Cortex of kidney (tissue), 1 donor: ENCODE results near the gene TAF6L.
"Not testable (repeated sequence)": the region's sequence is repeated elsewhere in the genome, so short reads cannot be mapped to it uniquely, and the experiment has no call there.

Experiments
- DNase-seq: peaks from one replicate; lab custom pipeline; 2025; lab: John Stamatoyannopoulos, UW

TAF6L gene, protein sequence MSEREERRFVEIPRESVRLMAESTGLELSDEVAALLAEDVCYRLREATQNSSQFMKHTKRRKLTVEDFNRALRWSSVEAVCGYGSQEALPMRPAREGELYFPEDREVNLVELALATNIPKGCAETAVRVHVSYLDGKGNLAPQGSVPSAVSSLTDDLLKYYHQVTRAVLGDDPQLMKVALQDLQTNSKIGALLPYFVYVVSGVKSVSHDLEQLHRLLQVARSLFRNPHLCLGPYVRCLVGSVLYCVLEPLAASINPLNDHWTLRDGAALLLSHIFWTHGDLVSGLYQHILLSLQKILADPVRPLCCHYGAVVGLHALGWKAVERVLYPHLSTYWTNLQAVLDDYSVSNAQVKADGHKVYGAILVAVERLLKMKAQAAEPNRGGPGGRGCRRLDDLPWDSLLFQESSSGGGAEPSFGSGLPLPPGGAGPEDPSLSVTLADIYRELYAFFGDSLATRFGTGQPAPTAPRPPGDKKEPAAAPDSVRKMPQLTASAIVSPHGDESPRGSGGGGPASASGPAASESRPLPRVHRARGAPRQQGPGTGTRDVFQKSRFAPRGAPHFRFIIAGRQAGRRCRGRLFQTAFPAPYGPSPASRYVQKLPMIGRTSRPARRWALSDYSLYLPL

DNA sequence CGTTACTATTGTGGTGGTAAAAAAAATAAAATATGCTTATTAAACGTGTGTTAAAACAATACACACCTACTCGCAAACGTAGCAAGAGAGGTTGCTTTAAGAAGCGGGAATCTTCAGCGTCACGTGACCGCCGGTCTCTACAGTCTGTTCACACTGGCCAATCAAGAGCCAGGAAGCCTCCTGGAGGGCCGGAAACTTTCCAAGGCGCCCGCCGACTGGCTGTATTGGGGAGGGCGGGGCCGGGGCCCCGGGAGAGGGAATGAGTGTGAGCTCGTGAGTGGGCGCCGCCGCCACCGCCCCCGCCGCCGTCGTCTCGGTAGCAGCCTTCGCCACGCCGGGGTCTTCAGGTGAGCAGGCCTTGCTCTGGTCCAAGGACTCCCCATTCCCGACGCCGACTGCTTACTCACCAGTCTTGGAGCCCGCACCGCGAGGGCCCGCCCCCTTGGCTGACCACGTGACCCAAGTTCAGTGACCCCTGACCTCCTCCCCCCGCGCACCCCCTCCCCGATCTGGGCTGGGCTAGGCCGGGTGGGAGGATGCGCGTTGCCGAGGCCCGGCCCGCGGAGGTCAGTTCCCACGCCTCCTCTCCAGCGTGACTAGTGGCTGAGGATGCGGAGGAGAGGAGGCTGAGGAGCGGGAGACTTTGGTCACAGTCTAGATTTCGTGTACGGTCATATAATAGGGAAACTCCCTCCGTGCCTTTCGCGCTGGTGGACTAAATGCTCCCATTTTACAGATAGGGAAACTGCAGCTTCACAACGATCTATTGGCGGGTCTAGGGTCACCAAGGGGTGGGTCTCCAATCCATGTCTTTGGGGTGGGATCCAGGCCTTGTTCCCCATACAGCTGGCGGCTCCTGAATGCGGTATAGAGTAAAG is at the start of gene TAF6L:
TAF6L (plus strand) TSS at position 253 of the 878 bp plus-strand sequence. CDS start 4,388 bp downstream, outside the sequence.
- no peak for DNase-seq

DNA sequence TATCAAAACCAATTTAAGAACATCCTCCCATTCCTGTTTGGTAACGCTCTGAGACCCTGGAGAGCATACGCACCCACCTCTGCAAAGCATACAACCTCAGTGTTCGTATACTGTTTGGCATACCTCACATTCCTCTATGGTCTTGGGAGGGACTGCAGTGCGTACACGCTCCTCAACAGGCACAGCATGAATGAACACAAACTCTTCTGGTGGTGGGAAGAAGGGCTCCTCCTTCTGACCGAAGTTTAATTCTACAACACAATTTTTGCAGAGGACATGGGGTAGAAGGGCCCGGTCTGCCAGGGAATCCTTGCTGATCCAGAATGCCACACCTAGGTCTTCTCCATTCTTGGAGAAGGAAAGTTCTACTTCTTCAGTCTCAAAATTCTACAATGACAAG is 49.2 kb upstream of the TAF6L start:
- no peak for DNase-seq

DNA sequence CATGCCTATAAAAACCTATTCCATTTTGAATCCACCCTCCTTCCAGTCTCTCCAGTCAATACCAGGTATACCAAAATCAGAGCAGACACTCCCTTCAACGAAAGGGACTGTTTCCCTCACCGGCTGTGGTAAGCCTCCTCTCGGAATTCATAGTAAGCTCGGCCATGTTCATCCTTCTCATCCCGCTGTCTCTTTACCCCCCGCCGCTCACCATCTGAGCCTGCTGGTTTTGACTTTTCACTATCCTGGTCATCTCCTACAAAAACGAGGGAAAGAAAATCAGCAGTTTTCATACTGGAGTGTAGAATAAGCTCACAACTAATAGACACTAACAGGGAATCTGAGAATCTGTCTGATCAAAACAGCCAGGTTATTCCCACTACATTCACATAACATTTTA is 47.0 kb upstream of the TAF6L start:
- no peak for DNase-seq

DNA sequence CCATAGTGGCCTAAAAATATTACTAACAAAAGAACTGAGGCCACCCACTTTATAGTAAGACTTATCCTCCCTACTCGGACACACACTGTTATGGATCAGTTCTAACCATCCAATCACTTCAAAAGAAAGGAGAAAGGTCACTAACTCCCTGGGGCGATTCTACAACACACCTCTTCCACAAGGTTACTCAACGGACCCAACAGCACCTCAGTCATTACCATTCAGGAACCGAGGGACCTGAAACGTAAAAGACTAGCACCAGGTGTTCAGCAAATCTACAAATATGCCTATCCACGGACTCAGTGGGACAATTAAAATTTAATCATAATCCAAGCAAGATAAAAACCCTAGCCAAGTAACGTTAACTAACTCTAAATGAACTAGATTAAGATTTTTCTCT is 45.5 kb upstream of the TAF6L start:
- DNase-seq = no peak

DNA sequence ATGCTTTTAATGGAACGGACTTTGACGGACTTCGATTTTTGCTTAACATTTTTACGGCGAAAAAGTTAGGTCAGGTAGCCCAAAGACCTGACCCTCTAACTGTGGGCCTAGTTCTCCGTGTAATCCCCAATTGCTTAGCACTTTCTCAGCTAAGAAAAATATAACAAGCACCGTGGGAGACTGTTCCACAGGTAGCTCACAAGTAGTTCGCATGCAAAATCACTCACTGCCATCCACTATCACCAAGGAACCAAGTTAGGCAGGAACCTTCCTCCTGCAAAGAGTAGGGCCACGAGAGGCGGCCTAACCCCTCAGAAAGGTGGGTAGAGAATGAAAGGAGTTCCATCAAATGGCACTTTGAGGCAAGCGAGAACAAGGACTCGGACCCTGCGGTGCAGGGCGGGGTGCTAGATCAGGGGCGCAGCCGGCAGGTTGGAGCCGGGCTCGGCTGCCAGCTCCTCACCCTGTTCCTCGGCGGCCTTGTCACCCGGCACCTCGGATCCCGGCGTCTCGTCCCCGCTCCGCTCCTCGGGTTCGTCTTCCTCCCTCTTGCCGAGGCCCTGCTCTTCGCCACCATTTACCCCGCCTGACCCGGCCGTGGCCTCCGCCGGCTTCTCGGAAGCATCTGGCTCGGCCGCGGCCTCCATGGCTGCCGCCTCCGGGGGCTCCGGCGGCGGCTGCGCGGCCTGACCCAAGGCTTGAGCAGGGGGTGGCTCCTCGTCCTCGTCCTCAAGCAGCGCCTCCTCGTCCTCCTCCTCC is 44.9 kb upstream of the TAF6L start:
- no peak for DNase-seq

DNA sequence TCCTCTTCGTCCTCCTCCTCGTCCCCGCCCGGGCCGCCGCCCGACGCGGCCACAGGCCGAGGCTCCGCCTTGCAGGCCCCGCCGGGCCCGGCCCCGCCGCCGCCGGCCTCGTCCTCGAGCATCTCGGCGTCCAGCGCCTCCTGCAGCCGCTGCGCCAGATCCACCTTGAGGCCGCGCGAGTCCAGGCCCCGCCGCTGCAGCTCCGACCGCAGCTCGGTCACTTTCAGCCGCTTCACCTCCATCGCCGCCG is 44.4 kb upstream of the TAF6L start:
- no peak for DNase-seq

DNA sequence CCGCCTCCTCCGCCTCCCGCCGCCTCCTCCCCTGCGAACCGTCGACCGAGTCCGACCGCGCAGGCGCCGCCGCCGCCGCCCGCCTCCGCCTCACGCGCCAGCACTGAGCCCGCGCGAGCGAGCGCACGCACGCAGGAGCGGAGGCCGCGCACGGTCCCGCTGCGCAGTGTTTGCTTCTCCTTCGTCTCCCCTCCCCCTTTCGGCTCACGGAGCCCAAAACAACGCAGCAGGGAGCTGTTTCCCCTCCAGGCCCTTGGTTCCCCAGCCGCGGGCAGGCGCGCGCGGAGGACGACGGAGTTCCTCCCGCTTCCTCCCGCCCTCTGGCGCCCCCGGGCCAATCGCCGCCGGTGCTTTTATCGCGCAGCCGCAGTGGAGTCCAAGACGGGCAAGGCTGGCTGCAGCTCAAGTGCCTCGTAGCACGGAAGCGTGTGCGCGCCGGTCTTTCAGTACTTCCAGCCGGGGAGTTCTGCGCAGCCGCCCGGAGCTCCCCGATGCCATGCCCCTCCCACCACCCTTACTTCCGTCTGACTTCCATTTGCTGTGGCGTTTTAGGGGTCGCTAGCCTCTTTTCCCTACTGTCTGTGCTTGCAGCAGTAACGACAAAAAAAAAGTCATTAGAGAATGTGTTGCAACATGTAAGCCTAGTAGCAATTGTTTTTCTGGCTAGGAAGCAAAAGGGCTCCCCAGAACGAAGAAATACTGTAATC is 43.9 kb upstream of the TAF6L start, which contains the start of gene HNRNPUL2:
HNRNPUL2 (minus strand) TSS at position 293 of the 707 bp plus-strand sequence. CDS start 301 bp downstream, outside the sequence.
- peak; percentile 96 for DNase-seq

DNA sequence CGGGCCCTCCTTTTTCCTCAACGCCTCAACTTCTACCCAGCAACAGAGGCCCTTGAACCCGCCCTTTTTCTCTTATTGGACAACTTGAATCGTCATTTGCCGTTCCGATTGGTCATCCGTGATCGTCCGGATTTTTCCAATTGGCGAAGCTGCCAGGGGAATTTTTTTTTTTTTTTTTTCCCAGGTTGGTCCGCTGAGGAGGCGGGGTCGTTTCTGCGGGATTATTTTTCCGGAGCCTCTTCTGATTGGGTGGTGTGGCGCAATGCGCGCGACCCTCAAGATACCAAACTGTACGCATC is 43.4 kb upstream of the TAF6L start:
- DNase-seq = no peak

DNA sequence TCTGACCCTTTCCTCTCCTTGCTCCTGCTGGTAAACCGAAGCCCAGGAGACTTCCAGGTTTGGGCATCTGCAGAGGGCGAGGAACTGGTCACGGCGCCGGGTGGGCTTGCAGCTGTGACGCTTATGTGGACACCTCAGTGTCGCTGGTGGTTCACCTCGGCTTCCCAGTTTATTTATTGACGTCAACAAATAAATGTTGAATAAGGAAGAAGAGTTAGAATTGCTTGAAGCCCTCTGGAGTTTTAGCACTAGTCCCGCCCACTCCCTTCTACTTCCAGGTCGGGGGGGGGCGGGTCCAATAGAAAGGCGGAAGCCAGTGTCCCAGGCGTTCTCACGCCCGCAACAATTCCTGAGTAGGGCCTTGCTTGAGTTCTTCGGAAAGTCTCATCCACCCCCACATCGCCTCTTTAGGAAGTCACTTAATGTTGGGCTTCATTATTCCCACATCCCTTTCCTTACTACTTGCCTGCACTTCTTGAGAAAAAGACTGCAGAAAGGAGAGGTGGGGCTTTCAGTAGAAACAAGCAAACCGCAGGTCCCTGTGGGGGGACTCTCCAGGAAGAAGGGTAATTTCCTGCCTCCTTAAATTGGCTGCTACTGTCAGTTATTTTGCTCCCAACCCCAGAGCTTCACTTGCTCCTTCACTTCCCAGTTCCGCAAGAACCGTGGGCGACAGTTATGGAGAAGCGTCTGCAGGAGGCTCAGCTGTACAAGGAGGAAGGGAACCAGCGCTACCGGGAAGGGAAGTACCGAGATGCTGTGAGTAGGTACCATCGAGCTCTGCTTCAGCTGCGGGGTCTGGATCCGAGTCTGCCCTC is 42.8 kb upstream of the TAF6L start, which contains the start of gene TTC9C:
TTC9C (plus strand) TSS at position 316 of the 818 bp plus-strand sequence; CDS start at position 679, 363 bp downstream.
- DNase-seq = no peak

DNA sequence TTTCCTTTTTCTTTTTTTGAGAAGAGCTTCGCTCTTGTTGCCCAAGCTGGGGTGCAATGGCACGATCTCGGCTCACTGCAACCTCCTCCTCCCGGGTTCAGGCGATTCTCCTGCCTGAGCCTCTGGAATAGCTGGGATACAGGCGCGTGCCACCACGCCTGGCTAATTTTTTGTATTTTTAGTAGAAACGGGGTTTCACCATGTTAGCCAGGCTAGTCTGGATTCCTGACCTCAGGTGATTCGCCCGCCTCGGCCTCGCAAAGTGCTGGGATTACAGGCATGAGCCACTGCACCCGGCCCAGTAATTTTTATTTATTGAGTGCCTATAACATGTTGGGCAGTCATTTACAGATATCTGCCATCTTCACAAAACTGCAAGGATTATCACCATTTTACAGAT is 41.1 kb upstream of the TAF6L start:
- DNase-seq = not testable (repeated sequence)

DNA sequence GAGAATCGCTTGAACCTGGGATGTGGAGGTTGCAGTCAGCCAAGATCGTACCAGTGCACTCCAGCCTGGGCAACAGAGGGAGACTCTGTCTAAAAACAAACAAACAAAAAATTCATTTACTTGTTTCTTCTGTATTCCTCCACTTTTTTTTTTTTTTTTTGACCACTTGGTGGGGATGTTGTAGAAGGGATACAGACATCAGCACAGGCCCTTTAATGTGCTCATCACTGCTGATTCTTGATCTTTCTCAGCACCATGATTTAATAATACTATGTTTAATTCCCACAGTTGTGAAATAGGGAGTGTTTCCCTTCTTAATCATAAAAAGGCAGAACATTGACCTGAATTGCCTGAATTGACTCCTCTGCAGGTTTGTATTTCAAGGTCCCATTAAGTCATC is 38.4 kb upstream of the TAF6L start:
- no peak for DNase-seq

DNA sequence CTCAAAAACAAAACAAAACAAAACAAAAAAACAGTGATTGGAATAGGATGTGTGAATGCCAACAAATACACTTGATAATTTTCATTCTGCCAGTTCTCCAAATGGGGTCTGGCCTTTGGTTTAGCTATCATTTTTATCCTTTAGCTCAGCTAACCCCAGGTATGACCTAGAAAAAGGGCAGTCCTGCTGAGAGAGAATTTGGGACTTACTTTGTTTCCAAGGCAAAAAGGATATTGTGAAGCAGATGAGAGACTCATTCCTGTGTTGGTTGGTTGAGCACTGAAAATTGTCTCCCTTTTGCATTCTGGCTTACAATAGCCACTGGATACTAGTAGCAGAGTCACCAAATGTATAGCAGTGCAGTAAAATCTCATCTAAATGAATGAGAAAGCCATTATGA is 34.0 kb upstream of the TAF6L start:
- DNase-seq = no peak

DNA sequence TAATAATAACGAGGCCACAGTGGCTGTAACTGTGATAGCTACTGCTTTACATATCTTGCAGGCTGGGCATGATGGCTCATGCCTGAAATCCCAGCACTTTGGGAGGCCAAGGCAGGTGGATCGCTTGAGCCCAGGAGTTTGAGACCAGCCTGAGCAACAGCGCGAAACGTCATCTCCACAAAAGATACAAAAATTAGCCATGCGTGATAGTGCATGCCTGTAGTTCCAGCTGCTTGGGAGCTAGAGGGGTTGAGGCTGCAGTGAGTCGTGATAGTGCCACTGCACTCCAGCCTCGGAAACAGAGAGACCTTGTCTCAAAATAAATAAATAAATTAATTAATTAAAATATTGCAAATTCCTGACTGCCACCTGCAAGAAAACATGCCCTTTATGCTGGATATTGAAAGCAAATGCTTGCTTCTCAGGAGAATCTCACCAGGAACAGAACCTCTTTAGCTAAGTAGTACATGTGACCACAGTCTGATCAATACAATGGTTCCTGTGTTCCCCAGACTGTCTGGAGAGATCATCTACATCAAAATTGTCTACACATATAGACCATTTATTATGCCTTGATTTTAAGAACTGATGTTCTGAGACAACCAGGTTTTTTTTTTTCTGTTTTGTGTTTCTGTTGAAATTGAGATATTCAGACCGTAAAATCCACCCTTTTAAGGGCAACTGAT is 23.6 kb upstream of the TAF6L start:
- DNase-seq = no peak

DNA sequence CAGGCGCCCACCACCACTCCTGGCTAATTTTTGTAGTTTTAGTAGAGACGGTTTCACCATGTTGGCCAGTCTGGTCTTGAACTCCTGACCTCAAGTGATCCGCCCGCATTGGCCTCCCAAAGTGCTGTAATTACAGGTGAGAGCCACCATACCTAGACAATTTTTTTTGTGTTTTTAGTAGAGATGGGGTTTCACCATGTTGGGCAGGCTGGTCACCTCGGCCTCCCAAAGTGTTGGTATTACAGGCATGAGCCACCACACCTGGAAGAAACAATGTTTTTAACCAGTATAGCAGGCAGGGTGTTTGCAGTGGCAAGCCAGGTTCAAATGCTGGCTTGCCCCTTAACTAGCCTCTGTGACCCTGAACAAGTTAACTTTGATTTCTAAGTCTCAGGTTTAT is 21.3 kb upstream of the TAF6L start:
- DNase-seq = not testable (repeated sequence)

DNA sequence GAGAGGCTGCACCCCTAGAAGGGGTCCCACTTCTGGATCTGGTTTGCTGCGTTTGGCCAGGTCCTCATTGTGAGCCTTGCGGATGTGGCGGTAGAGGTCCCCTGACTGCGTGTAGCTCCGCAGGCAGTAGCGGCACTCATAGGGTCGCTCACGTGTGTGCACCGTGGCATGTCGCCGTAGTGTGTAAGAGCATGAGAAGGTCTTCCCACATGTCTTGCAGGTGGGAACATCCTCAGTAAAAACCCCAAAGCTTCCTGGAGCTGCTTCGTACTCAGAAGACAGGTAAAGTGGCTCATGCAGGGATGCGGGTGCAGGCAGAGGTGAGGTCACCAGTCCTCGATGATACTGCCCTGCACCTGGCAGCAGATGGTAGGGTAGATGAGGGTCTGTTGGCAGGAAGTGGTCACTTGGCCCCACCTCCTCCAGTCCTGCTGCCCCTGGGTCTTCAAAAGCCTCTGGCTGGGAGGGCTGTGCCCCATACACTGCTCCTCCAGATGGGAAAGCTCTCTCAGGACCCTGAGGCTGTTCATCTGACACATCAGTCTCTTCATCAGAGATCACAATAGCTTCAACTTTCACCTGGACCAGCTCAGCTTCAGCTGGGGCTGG is 18.9 kb upstream of the TAF6L start:
- no peak for DNase-seq

DNA sequence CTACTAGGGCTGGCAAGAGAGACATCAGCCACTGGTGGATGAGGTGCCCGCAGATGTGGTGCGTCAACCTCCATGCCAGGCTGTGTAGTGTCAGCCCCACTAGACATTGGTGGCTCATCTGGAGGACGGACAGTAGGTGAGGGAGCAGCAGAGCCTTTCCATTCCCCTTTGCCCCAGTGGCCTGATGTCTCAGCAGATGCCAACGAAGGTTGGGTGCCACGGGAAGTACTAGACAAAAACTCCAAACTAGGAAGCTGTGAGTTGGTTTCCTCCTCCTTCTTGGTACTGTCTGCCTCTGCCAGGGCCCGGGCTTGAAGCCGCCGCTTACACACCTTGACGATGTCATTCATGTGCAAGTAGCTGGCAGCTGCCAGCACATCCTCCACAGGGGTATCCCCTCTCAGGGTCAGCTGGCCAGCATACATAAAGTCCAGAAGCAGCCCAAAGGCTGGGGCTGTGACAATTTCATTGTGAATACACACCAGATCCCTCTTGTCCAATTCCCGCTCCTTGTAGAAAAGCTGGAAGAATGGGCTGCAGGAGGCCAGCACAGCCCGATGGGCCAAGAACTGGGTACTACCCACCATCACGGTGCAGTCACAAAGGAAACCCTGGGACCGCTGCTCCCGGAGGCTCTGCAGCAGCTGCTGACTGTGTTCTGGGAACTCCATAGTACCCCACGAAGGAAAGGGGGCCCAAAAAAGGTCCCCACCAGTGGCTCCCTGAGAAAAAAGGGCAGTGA is 18.0 kb upstream of the TAF6L start:
- DNase-seq = no peak

DNA sequence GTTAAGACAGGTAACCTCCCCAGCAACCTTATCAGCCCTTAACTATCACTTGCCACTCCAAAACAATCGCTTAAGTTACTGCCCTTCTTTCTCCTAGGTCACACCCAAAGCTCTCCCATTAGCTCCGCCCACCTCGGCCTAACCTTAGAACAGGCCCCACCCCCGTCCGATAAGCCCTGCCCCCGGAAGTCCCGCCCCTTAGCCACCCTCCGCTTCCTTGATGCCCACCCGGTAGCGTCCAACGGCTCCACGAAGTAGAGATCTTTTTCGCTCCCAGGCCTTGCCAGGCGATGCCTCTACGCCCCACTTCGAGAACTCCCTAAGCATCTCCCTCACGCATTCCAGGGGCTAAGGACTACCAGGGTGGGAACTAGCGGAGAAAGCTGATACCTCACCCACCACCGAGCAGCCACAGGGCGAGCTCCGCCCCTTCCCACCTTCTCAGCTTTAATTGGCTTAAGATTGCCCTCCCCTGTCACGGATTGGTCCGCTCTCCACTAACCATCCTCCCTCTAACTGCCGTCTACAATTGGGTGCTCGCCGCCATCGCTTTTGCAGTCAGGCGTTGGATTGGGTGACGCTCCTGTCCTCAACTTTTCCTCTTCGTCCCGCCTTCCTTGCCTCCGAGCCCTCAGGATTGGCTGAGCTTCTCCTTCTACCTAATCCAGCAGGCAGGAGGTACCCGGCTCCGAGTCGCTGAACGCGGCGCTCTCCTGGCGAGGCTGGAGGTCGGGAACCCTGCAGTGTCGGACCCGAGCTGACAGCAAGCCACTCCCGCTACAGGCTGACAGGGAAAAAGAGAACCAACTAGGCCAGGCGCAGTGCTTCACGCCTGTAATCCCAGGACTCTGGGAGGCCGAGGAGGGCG is 17.2 kb upstream of the TAF6L start, which contains the start of gene ZBTB3:
ZBTB3 (minus strand) TSS at position 425 of the 868 bp plus-strand sequence. CDS start 496 bp downstream, outside the sequence.
- no peak for DNase-seq
